ENCODE results near the gene TMEM150C.

DNA sequence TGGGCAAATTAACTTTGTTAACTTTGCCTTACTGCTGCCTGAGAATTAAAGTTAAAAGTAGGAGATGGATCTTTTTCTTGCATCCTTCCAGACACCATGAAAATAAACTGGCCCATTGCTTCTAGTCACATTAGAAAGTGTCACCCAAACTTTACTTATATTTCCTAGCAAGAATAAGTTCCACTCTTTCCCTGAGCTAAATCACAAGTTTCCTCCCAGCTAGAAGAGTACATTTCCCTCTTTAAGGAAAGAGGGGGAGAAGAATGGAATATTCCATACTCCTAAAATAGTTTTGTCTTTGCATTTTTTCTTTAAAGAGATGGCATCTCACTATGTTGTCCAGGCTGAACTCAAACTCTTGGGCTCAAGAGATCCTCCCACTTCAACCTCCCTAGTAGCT, 53.8 kb downstream of the TMEM150C start:
- no peak for TF ChIP-seq EZH2 (IDR thresholded peaks at IDR 0.05; ENCODE audit: low read depth, low read length, severe bottlenecking)
- TF ChIP-seq, protein P1, sequence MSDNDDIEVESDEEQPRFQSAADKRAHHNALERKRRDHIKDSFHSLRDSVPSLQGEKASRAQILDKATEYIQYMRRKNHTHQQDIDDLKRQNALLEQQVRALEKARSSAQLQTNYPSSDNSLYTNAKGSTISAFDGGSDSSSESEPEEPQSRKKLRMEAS (IDR thresholded peaks at IDR 0.05), result no peak
- no peak for TF ChIP-seq TAF1 (IDR thresholded peaks at IDR 0.05; ENCODE audit: low read depth, low read length)
- TF ChIP-seq, protein P2, sequence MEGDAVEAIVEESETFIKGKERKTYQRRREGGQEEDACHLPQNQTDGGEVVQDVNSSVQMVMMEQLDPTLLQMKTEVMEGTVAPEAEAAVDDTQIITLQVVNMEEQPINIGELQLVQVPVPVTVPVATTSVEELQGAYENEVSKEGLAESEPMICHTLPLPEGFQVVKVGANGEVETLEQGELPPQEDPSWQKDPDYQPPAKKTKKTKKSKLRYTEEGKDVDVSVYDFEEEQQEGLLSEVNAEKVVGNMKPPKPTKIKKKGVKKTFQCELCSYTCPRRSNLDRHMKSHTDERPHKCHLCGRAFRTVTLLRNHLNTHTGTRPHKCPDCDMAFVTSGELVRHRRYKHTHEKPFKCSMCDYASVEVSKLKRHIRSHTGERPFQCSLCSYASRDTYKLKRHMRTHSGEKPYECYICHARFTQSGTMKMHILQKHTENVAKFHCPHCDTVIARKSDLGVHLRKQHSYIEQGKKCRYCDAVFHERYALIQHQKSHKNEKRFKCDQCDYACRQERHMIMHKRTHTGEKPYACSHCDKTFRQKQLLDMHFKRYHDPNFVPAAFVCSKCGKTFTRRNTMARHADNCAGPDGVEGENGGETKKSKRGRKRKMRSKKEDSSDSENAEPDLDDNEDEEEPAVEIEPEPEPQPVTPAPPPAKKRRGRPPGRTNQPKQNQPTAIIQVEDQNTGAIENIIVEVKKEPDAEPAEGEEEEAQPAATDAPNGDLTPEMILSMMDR (IDR thresholded peaks at IDR 0.05; ENCODE audit: control extremely low read depth in 1 of 3, insufficient read depth in 1 of 3, low read depth in 1 of 3, low read length in 3 of 3), result no peak
- no peak for TF ChIP-seq SIX5 (IDR thresholded peaks at IDR 0.05; ENCODE audit: low read depth, low read length)
- no peak for TF ChIP-seq EP300 (IDR thresholded peaks at IDR 0.05; ENCODE audit: borderline replicate concordance in 1 of 2, low read depth in 2 of 2, low read length in 2 of 2)
- TF ChIP-seq POLR2A (IDR thresholded peaks at IDR 0.05; ENCODE audit: control extremely low read depth in 1 of 2, low read depth in 2 of 2, low read length in 2 of 2), result no peak
- TF ChIP-seq RXRA (IDR thresholded peaks at IDR 0.05; ENCODE audit: insufficient read depth, low read depth, low read length), result no peak
- no peak for TF ChIP-seq CEBPB (IDR thresholded peaks at IDR 0.05; ENCODE audit: low read depth, low read length)
- TF ChIP-seq SP2 (IDR thresholded peaks at IDR 0.05; ENCODE audit: low read length), result no peak
- TF ChIP-seq JUN (IDR thresholded peaks at IDR 0.05; ENCODE audit: low read depth, low read length), result no peak
- TF ChIP-seq, protein P3, sequence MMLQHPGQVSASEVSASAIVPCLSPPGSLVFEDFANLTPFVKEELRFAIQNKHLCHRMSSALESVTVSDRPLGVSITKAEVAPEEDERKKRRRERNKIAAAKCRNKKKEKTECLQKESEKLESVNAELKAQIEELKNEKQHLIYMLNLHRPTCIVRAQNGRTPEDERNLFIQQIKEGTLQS (IDR thresholded peaks at IDR 0.05; ENCODE audit: insufficient read depth, low read depth, low read length), result no peak
- TF ChIP-seq YY1 (IDR thresholded peaks at IDR 0.05; ENCODE audit: low read depth, low read length), result no peak
- no peak for TF ChIP-seq CBX5 (IDR thresholded peaks at IDR 0.05; ENCODE audit: low read depth, low read length)

Data from H1 (cell line).